ENCODE measurements around the gene LIN9. TPM values are rescaled to one million over a fixed set of nuclear protein-coding genes. Genes with fewer than 3 reads are reported as not detected.

The LIN9 gene
- total and polyA plus RNA-seq, 4 experiments from 2014 or later = 2.8 to 5.5 (median 4.4) TPM

DNA sequence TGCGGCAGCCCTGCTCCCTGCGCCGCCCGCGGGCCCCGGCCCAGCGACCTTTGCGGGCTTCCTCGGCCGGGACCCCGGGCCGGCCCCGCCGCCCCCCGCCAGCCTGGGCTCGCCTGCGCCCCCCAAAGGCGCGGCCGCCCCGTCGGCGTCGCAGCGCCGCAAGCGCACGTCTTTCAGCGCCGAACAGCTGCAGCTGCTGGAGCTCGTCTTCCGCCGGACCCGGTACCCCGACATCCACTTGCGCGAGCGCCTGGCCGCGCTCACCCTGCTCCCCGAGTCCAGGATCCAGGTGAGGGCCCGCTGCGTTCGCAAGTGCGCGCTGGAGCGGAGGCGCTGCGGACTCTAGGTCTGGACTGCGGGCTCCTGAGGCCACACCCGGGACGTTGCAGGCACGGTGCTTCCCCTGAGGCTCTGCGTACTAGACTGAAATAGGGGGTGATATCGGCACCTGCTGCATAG, 85.1 kb downstream of the LIN9 start:
- H3K4me1 Mint-ChIP-seq = peaks cover 0 to 2% (median under 1%) of the 10 kb centered on the region in 4 donors
- Histone ChIP-seq H3K36me3 (ENCODE audit: insufficient read depth, low read length) (no peaks in the 10 kb centered on the region), H3K4me1 (ENCODE audit: insufficient read depth, low read length) (peaks cover 5% of the 10 kb centered on the region), H3K4me3 (ENCODE audit: low read length in 2 of 2) (peak overlapping the region in 1 of 2 donors; percentile 29), H3K27me3 (ENCODE audit: insufficient read depth, low read length) (peaks cover 13% of the 10 kb centered on the region), H3K27ac (ENCODE audit: low read depth, low read length) (no peak overlapping the region), H3K9me3 (ENCODE audit: control insufficient read depth in 1 of 2, low read length in 2 of 2) (no peaks in the 10 kb centered on the region)
- H3K4me3 Mint-ChIP-seq = peak overlapping the region; percentile 48 to 79 (median 69)
- H3K27me3 Mint-ChIP-seq = peaks cover 13 to 26% of the 10 kb centered on the region in 2 donors
- intact Hi-C loops (cut with micrococcal nuclease) = no loop called here
- H3K36me3 Mint-ChIP-seq = peaks cover 0 to 7% of the 10 kb centered on the region in 2 donors
- DNase-seq = peak in 4 of 5 donors; percentile 4 to 16 (median 13)
- no peak overlapping the region for H3K27ac Mint-ChIP-seq
- POLR2A ChIA-PET (ENCODE audit: partially characterized antibody) = no interaction called here
- CTCF ChIA-PET (ENCODE audit: partially characterized antibody) = no interaction called here
- H3K9me3 Mint-ChIP-seq = no peaks in the 10 kb centered on the region

DNA sequence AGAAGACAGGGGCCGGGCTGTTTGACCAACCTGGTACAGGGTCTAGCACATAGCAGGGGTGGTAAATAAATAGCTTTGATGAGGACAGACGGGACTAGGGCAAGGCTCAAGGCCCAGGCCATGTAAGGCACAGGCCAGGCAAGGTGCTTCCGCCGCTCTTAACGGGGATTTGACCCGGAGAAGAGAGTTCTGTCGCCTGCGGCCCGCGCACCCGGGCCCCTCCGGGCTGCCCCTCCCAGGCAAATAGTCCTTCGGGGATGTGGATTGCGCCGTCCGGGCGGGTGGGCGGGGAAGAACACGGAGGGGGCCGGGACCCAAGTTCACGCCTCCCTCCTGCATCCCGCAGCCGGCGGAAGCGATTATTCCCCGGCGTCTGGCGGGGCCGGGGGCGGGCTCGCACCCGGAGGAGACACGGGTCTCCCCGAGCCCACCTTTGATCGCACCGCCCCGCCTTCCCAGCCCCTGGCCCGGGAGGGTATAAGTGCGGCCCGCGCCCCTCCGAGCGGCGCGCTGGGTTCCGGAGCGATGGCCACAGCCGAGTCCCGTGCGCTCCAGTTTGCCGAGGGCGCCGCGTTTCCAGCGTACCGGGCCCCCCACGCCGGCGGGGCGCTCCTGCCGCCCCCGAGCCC, 85.7 kb downstream of the LIN9 start, which contains the start of gene MIXL1:
MIXL1 (plus strand) TSS at position 508 of the 629 bp plus-strand sequence; CDS start at position 526, 18 bp downstream.
- Mint-ChIP-seq H3K4me1 (peaks cover 0 to 2% (median under 1%) of the 10 kb centered on the region in 4 donors), H3K4me3 (peak within 1 kb of the TSS; percentile 48 to 79 (median 69)), H3K9me3 (no peaks in the 10 kb centered on the region), H3K27ac (peak within 1 kb of the TSS in 1 of 7 donors; percentile 73), H3K36me3 (peaks cover 0 to 7% of the 10 kb centered on the region in 2 donors), H3K27me3 (peaks cover 13 to 26% of the 10 kb centered on the region in 2 donors)
- intact Hi-C loops (cut with micrococcal nuclease) = no loop called here
- no peak for DNase-seq
- peaks cover 5% of the 10 kb centered on the region for H3K4me1 ChIP-seq (ENCODE audit: insufficient read depth, low read length)
- CTCF ChIA-PET (ENCODE audit: partially characterized antibody) = no interaction called here
- peak within 1 kb of the TSS in 1 of 2 donors; percentile 29 for H3K4me3 ChIP-seq (ENCODE audit: low read length in 2 of 2)
- no peaks in the 10 kb centered on the region for H3K9me3 ChIP-seq (ENCODE audit: control insufficient read depth in 1 of 2, low read length in 2 of 2)
- H3K27me3 ChIP-seq (ENCODE audit: insufficient read depth, low read length) = peaks cover 13% of the 10 kb centered on the region
- no peaks in the 10 kb centered on the region for H3K36me3 ChIP-seq (ENCODE audit: insufficient read depth, low read length)
- no peak within 1 kb of the TSS for H3K27ac ChIP-seq (ENCODE audit: low read depth, low read length)
- POLR2A ChIA-PET (ENCODE audit: partially characterized antibody) = no interaction called here

DNA sequence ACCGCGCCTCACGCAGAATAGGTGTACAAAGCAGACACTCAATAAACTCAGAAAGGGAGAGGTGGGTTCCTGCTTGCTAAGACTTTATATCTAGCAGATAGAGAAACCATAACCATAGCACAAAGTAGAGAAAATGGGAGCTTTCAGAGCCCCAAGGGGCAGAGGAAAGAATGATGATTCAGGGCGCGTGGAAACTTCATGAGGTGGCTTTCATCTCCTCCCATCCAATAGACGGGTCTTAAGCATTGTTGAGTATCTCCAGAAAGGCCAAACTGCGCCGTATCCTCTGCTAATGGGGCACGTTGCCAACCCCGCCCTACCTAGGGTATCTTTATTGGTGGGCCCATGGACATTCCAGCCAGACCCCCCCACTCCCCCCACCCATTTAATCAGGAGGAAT, 86.3 kb downstream of the LIN9 start:
- ChIA-PET POLR2A (ENCODE audit: partially characterized antibody) (no interaction called here), CTCF (ENCODE audit: partially characterized antibody) (interaction anchor here (0.8 kb wide), 1 partner anchor 110 kb away, joined by 3 read pairs; no protein-coding TSS in a partner anchor)
- Histone ChIP-seq H3K27ac (ENCODE audit: low read depth, low read length) (no peak overlapping the region), H3K27me3 (ENCODE audit: insufficient read depth, low read length) (peaks cover 13% of the 10 kb centered on the region), H3K9me3 (ENCODE audit: control insufficient read depth in 1 of 2, low read length in 2 of 2) (no peaks in the 10 kb centered on the region), H3K4me3 (ENCODE audit: low read length in 2 of 2) (no peak overlapping the region), H3K36me3 (ENCODE audit: insufficient read depth, low read length) (no peaks in the 10 kb centered on the region), H3K4me1 (ENCODE audit: insufficient read depth, low read length) (peaks cover 5% of the 10 kb centered on the region)
- Mint-ChIP-seq H3K36me3 (peaks cover 0 to 7% of the 10 kb centered on the region in 2 donors), H3K4me1 (peaks cover 0 to 2% (median under 1%) of the 10 kb centered on the region in 4 donors), H3K27ac (no peak overlapping the region), H3K4me3 (peak overlapping the region in 5 of 8 donors; percentile 35 to 76 (median 52)), H3K27me3 (peaks cover 13 to 26% of the 10 kb centered on the region in 2 donors), H3K9me3 (no peaks in the 10 kb centered on the region)
- intact Hi-C loops (cut with micrococcal nuclease) = no loop called here
- DNase-seq = no peak

DNA sequence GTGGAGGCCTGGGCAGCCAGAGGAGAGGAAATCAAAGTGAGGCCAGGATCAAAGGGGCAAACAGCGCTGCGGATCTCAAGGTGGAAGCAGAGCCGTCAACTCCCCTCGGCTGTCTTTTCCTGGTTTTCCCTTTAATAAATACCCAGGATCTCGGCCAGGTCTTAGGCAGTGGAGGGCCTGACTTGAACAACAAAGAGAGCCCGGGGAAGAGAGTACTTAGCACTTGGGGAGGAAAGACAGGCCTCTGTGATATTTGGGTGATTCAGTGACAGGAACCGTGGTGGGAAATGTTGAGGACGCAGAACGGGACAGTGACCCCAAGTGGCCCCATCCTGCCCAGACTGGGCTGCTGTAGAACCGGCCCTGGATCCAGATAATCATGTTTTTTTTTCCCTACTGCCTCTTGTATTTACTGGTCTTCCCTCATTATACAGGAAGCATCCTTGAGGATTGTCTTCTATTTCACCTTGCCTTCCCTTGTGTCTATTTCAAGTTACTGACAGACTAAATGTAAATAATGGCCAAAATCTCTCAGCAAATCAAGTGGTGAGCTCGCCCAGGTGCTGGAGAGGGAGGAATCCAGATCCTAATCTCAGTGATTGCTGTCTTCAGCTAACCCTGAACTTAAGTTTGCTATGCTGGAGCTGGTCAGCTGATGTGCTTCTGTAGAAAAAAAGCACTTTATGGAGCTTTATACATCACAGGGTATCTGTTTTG, 88.3 kb downstream of the LIN9 start:
- Mint-ChIP-seq H3K27me3 (peaks cover 13 to 27% of the 10 kb centered on the region in 2 donors), H3K9me3 (no peaks in the 10 kb centered on the region), H3K36me3 (peaks cover 0 to 4% of the 10 kb centered on the region in 2 donors), H3K4me1 (peaks cover 0 to 2% (median under 1%) of the 10 kb centered on the region in 4 donors), H3K27ac (no peak overlapping the region), H3K4me3 (no peak overlapping the region)
- Histone ChIP-seq H3K27ac (ENCODE audit: low read depth, low read length) (no peak overlapping the region), H3K4me3 (ENCODE audit: low read length in 2 of 2) (no peak overlapping the region), H3K27me3 (ENCODE audit: insufficient read depth, low read length) (peaks cover 13% of the 10 kb centered on the region), H3K4me1 (ENCODE audit: insufficient read depth, low read length) (peaks cover 5% of the 10 kb centered on the region), H3K36me3 (ENCODE audit: insufficient read depth, low read length) (no peaks in the 10 kb centered on the region), H3K9me3 (ENCODE audit: control insufficient read depth in 1 of 2, low read length in 2 of 2) (no peaks in the 10 kb centered on the region)
- intact Hi-C loops (cut with micrococcal nuclease) = no loop called here
- ChIA-PET POLR2A (ENCODE audit: partially characterized antibody) (no interaction called here), CTCF (ENCODE audit: partially characterized antibody) (no interaction called here)
- DNase-seq = no peak

DNA sequence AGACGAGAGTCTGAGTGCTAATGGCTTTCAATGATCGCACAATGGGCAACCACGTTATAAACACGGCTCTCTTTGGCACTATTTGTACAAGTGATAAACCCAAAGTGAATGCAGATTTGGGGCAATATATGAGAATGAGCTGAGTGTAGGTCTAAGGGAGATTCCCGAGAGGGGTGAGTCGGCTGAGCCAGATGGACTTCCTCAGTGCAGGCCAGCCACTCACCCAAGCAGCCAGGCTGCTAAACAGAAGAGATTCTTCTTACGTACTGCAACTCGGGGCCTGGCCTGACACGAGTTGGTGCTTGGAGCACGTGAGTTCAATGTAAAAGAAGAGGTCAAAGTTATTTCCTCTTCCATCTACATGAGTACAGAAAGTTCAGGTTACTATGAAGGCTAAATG, 91.7 kb downstream of the LIN9 start:
- Mint-ChIP-seq H3K9me3 (no peaks in the 10 kb centered on the region), H3K4me1 (no peaks in the 10 kb centered on the region), H3K27me3 (peaks cover 1 to 16% of the 10 kb centered on the region in 2 donors), H3K4me3 (no peak overlapping the region), H3K36me3 (no peaks in the 10 kb centered on the region), H3K27ac (no peak overlapping the region)
- Histone ChIP-seq H3K36me3 (ENCODE audit: insufficient read depth, low read length) (no peaks in the 10 kb centered on the region), H3K4me1 (ENCODE audit: insufficient read depth, low read length) (no peaks in the 10 kb centered on the region), H3K4me3 (ENCODE audit: low read length in 2 of 2) (no peak overlapping the region), H3K27ac (ENCODE audit: low read depth, low read length) (no peak overlapping the region), H3K27me3 (ENCODE audit: insufficient read depth, low read length) (no peaks in the 10 kb centered on the region), H3K9me3 (ENCODE audit: control insufficient read depth in 1 of 2, low read length in 2 of 2) (no peaks in the 10 kb centered on the region)
- intact Hi-C loops (cut with micrococcal nuclease) = no loop called here
- CTCF ChIA-PET (ENCODE audit: partially characterized antibody) = no interaction called here
- DNase-seq = no peak
- POLR2A ChIA-PET (ENCODE audit: partially characterized antibody) = no interaction called here

DNA sequence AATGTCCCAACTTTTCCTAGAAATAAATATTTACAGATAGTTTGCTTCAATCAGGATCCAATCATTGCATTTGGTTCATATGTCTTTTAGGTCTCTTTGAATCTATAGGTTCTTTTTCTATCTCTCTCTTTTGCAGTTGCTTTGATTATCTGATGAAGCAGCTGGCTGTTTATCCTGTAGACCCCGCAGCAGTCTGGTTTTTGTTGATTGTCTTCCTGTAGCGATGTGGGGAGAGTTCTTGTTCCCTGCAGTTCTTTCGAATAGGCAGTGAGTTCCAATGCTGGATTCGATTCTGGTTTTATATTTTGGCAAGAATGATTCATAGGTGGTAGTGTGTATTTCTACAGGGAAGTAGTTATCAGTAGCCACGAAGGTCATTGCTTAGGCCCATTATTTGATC, 92.9 kb downstream of the LIN9 start:
- intact Hi-C loops (cut with micrococcal nuclease) = no loop called here

DNA sequence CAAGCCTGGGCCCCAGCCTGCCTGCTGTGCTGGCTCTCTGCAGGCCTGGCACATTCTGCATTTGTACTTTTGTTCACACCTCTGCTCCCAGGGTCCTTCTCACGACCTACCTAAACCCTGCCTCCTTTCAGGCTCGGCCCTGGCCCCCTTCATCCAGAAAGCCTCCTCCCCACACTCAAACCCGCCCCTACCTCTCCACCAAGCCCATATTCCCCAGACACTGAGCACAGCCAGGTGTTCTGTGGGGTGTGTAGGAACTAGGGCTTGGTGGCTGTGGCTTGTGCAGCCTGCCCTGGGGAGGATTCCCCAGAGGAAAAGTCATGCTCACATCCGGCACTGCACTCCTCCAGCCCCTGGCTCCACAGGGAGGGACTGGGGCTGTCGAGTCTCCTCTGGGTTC, 93.7 kb downstream of the LIN9 start:
- no peaks in the 10 kb centered on the region for H3K36me3 ChIP-seq (ENCODE audit: insufficient read depth, low read length)
- no peak overlapping the region for H3K27ac ChIP-seq (ENCODE audit: low read depth, low read length)
- no peaks in the 10 kb centered on the region for H3K9me3 ChIP-seq (ENCODE audit: control insufficient read depth in 1 of 2, low read length in 2 of 2)
- no peak overlapping the region for H3K4me3 ChIP-seq (ENCODE audit: low read length in 2 of 2)
- no peaks in the 10 kb centered on the region for H3K27me3 ChIP-seq (ENCODE audit: insufficient read depth, low read length)
- DNase-seq = no peak
- H3K4me1 Mint-ChIP-seq = no peaks in the 10 kb centered on the region
- no peaks in the 10 kb centered on the region for H3K4me1 ChIP-seq (ENCODE audit: insufficient read depth, low read length)
- H3K27ac Mint-ChIP-seq = no peak overlapping the region
- POLR2A ChIA-PET (ENCODE audit: partially characterized antibody) = no interaction called here
- intact Hi-C loops (cut with micrococcal nuclease) = no loop called here
- CTCF ChIA-PET (ENCODE audit: partially characterized antibody) = no interaction called here
- peaks cover 0 to 7% of the 10 kb centered on the region in 2 donors for H3K27me3 Mint-ChIP-seq
- H3K36me3 Mint-ChIP-seq = no peaks in the 10 kb centered on the region
- no peak overlapping the region for H3K4me3 Mint-ChIP-seq
- no peaks in the 10 kb centered on the region for H3K9me3 Mint-ChIP-seq

More for the DNA sequence above, 92.9 kb downstream of the LIN9 start:
- ChIA-PET POLR2A (ENCODE audit: partially characterized antibody) (no interaction called here), CTCF (ENCODE audit: partially characterized antibody) (no interaction called here)
- DNase-seq = no peak
- Mint-ChIP-seq H3K27me3 (peaks cover 0 to 11% of the 10 kb centered on the region in 2 donors), H3K4me3 (no peak overlapping the region), H3K4me1 (no peaks in the 10 kb centered on the region), H3K27ac (no peak overlapping the region), H3K36me3 (no peaks in the 10 kb centered on the region), H3K9me3 (no peaks in the 10 kb centered on the region)
- Histone ChIP-seq H3K27me3 (ENCODE audit: insufficient read depth, low read length) (no peaks in the 10 kb centered on the region), H3K4me1 (ENCODE audit: insufficient read depth, low read length) (no peaks in the 10 kb centered on the region), H3K4me3 (ENCODE audit: low read length in 2 of 2) (no peak overlapping the region), H3K36me3 (ENCODE audit: insufficient read depth, low read length) (no peaks in the 10 kb centered on the region), H3K9me3 (ENCODE audit: control insufficient read depth in 1 of 2, low read length in 2 of 2) (no peaks in the 10 kb centered on the region), H3K27ac (ENCODE audit: low read depth, low read length) (no peak overlapping the region)

Data from CD4-positive, alpha-beta memory T cell (primary cell).